NCI-H2227 (cell line): ENCODE measurements around the gene CCDC74B.
"Not testable (repeated sequence)": the region's sequence is repeated elsewhere in the genome, so short reads cannot be mapped to it uniquely, and the experiment has no call there.

Experiments used
- DNase-seq: peaks from one replicate; lab custom pipeline; 2025; ENCODE audit not compliant: unreplicated experiment; lab: John Stamatoyannopoulos, UW

Gene CCDC74B

GRCh38 chr2:130150181-130151144, 5.6 kb upstream of the CCDC74B start:
- no peak for DNase-seq

GRCh38 chr2:130148515-130148914, 3.6 kb upstream of the CCDC74B start:
- DNase-seq: not testable (repeated sequence)

- DNase-seq: peak; percentile 21
Measured at GRCh38 chr2:130143266-130144039, 1.5 kb downstream of the CCDC74B start.

- not testable (repeated sequence) for DNase-seq
Measured at GRCh38 chr2:130142396-130143265, 2.3 kb downstream of the CCDC74B start.

- DNase-seq: not testable (repeated sequence)
Measured at GRCh38 chr2:130141645-130142370, 3.1 kb downstream of the CCDC74B start.

GRCh38 chr2:130141002-130141401, 3.9 kb downstream of the CCDC74B start:
- not testable (repeated sequence) for DNase-seq

- DNase-seq: not testable (repeated sequence)
Measured at GRCh38 chr2:130140516-130140915, 4.4 kb downstream of the CCDC74B start.

- not testable (repeated sequence) for DNase-seq
Measured at GRCh38 chr2:130139331-130140280, 5.3 kb downstream of the CCDC74B start.

GRCh38 chr2:130138841-130139251, 6.1 kb downstream of the CCDC74B start:
- not testable (repeated sequence) for DNase-seq

- not testable (repeated sequence) for DNase-seq
Measured at GRCh38 chr2:130138326-130138725, 6.6 kb downstream of the CCDC74B start.

- not testable (repeated sequence) for DNase-seq
Measured at GRCh38 chr2:130137118-130137517, 7.8 kb downstream of the CCDC74B start.

GRCh38 chr2:130136546-130136945, 8.4 kb downstream of the CCDC74B start:
- DNase-seq: not testable (repeated sequence)

GRCh38 chr2:130135692-130136541, 9.0 kb downstream of the CCDC74B start:
- DNase-seq: no peak

- peak; percentile 92 for DNase-seq
Measured at GRCh38 chr2:130129120-130129829, 15.6 kb downstream of the CCDC74B start, which contains the start of gene POTEF. Gene POTEF (minus strand): TSS chr2:130129222. CDS start chr2:130120515, 8,707 bp downstream.

GRCh38 chr2:130128464-130128863, 16.4 kb downstream of the CCDC74B start:
- DNase-seq: not testable (repeated sequence)

- DNase-seq: not testable (repeated sequence)
Measured at GRCh38 chr2:130127726-130128125, 17.2 kb downstream of the CCDC74B start.

GRCh38 chr2:130120924-130121323, 24.0 kb downstream of the CCDC74B start:
- not testable (repeated sequence) for DNase-seq
